ENCODE results near the gene FRMPD4. TPM values are rescaled to one million over a fixed set of nuclear protein-coding genes. Genes with fewer than 3 reads are reported as not detected.

Gene FRMPD4
- total and polyA plus RNA-seq, 12 donors, result 0.03 to 4.1 (median 2.0) TPM

- ATAC-seq (no peak), DNase-seq (no peak)
- H3K27ac ChIP-seq, result no peak overlapping the region
- WGBS, 2 donors, result 68 to 84% methylated on average over 2 of the region's 2 CpGs
- no peak overlapping the region for H3K4me3 ChIP-seq
- intact Hi-C loops (cut with DNase I), result no loop called here
- no peaks in the 10 kb centered on the region for H3K4me1 ChIP-seq
- TF ChIP-seq CTCF (IDR thresholded peaks at IDR 0.05), result no peak
- no peaks in the 10 kb centered on the region for H3K36me3 ChIP-seq
- peaks cover 0 to 4% (median 0%) of the 10 kb centered on the region in 11 donors for H3K9me3 ChIP-seq
- no peaks in the 10 kb centered on the region for H3K27me3 ChIP-seq
Observed at GRCh38 chrX:12227412-12228041, 89.3 kb downstream of the FRMPD4 start.

- no peaks in the 10 kb centered on the region for H3K27me3 ChIP-seq
- 56 to 62% methylated on average over 4 of the region's 4 CpGs for whole genome bisulfite sequencing, 2 donors
- H3K4me1 ChIP-seq, result no peaks in the 10 kb centered on the region
- H3K36me3 ChIP-seq, result no peaks in the 10 kb centered on the region
- intact Hi-C loops (cut with DNase I), result no loop called here
- no peak overlapping the region for H3K4me3 ChIP-seq
- TF ChIP-seq CTCF (IDR thresholded peaks at IDR 0.05), result no peak
- DNase-seq (no peak), ATAC-seq (no peak)
- H3K9me3 ChIP-seq, result peaks cover 0 to 4% (median 0%) of the 10 kb centered on the region in 11 donors
- no peak overlapping the region for H3K27ac ChIP-seq
Observed at GRCh38 chrX:12228862-12229261, 90.6 kb downstream of the FRMPD4 start.

- Histone ChIP-seq H3K36me3 (no peaks in the 10 kb centered on the region), H3K27ac (no peak overlapping the region), H3K9me3 (peaks cover 0 to 4% (median 0%) of the 10 kb centered on the region in 11 donors), H3K27me3 (no peaks in the 10 kb centered on the region), H3K4me3 (no peak overlapping the region), H3K4me1 (no peaks in the 10 kb centered on the region)
- intact Hi-C loops (cut with DNase I), result no loop called here
- TF ChIP-seq CTCF (IDR thresholded peaks at IDR 0.05), result no peak
- WGBS, 2 donors, result 89 to 98% methylated on average over 2 of the region's 2 CpGs
- DNase-seq, result no peak
- ATAC-seq, result no peak
Observed at GRCh38 chrX:12229986-12230385, 91.7 kb downstream of the FRMPD4 start.

- DNase-seq (no peak), ATAC-seq (no peak)
- no peaks in the 10 kb centered on the region for H3K4me1 ChIP-seq
- intact Hi-C loops (cut with DNase I), result no loop called here
- no peaks in the 10 kb centered on the region for H3K27me3 ChIP-seq
- H3K36me3 ChIP-seq, result no peaks in the 10 kb centered on the region
- no peak for TF ChIP-seq CTCF (IDR thresholded peaks at IDR 0.05)
- no peaks in the 10 kb centered on the region for H3K9me3 ChIP-seq
- H3K27ac ChIP-seq, result no peak overlapping the region
- 81% methylated on average over 5 of the region's 5 CpGs for WGBS, 2 donors
- no peak overlapping the region for H3K4me3 ChIP-seq
Observed at GRCh38 chrX:12234534-12235329, 96.5 kb downstream of the FRMPD4 start.
